ENCODE measurements around the gene FNTB.

- TF ChIP-seq SRF (IDR thresholded peaks at IDR 0.05; ENCODE audit: low read depth), result no peak
- TF ChIP-seq SP1 (IDR thresholded peaks at IDR 0.05; ENCODE audit: low read depth), result no peak
- TF ChIP-seq RAD21 (IDR thresholded peaks at IDR 0.05; ENCODE audit: low read depth), result no peak
- no peak for TF ChIP-seq CTCF (IDR thresholded peaks at IDR 0.05 in 2 of 3, conservative IDR thresholded peaks at IDR 0.05 in 1 of 3; ENCODE audit: borderline replicate concordance in 1 of 3, insufficient read depth in 1 of 3, low read depth in 2 of 3, low read length in 2 of 3)
- TF ChIP-seq, protein P1, sequence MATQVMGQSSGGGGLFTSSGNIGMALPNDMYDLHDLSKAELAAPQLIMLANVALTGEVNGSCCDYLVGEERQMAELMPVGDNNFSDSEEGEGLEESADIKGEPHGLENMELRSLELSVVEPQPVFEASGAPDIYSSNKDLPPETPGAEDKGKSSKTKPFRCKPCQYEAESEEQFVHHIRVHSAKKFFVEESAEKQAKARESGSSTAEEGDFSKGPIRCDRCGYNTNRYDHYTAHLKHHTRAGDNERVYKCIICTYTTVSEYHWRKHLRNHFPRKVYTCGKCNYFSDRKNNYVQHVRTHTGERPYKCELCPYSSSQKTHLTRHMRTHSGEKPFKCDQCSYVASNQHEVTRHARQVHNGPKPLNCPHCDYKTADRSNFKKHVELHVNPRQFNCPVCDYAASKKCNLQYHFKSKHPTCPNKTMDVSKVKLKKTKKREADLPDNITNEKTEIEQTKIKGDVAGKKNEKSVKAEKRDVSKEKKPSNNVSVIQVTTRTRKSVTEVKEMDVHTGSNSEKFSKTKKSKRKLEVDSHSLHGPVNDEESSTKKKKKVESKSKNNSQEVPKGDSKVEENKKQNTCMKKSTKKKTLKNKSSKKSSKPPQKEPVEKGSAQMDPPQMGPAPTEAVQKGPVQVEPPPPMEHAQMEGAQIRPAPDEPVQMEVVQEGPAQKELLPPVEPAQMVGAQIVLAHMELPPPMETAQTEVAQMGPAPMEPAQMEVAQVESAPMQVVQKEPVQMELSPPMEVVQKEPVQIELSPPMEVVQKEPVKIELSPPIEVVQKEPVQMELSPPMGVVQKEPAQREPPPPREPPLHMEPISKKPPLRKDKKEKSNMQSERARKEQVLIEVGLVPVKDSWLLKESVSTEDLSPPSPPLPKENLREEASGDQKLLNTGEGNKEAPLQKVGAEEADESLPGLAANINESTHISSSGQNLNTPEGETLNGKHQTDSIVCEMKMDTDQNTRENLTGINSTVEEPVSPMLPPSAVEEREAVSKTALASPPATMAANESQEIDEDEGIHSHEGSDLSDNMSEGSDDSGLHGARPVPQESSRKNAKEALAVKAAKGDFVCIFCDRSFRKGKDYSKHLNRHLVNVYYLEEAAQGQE (IDR thresholded peaks at IDR 0.05; ENCODE audit: low read depth), result no peak
- TF ChIP-seq YY1 (IDR thresholded peaks at IDR 0.05; ENCODE audit: extremely low read depth, insufficient replicate concordance, low read depth, low read length), result no peak
- TF ChIP-seq, protein P2, sequence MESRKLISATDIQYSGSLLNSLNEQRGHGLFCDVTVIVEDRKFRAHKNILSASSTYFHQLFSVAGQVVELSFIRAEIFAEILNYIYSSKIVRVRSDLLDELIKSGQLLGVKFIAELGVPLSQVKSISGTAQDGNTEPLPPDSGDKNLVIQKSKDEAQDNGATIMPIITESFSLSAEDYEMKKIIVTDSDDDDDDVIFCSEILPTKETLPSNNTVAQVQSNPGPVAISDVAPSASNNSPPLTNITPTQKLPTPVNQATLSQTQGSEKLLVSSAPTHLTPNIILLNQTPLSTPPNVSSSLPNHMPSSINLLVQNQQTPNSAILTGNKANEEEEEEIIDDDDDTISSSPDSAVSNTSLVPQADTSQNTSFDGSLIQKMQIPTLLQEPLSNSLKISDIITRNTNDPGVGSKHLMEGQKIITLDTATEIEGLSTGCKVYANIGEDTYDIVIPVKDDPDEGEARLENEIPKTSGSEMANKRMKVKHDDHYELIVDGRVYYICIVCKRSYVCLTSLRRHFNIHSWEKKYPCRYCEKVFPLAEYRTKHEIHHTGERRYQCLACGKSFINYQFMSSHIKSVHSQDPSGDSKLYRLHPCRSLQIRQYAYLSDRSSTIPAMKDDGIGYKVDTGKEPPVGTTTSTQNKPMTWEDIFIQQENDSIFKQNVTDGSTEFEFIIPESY (IDR thresholded peaks at IDR 0.05; ENCODE audit: extremely low read depth, insufficient replicate concordance, low read length), result no peak
- no peak for TF ChIP-seq POLR2A (IDR thresholded peaks at IDR 0.05; ENCODE audit: borderline replicate concordance, extremely low read depth, insufficient read depth, insufficient read length)
- TF ChIP-seq SIN3A (IDR thresholded peaks at IDR 0.05; ENCODE audit: low read depth), result no peak
- no peak for TF ChIP-seq MAX (IDR thresholded peaks at IDR 0.05)
- TF ChIP-seq POLR2AphosphoS5 (IDR thresholded peaks at IDR 0.05; ENCODE audit: low read depth, low read length), result no peak
- no peak for TF ChIP-seq JUND (IDR thresholded peaks at IDR 0.05)
- TF ChIP-seq ZFX (IDR thresholded peaks at IDR 0.05), result no peak
Observed at GRCh38 chr14:65035049-65035448, 48.4 kb downstream of the FNTB start.
